ENCODE measurements around the gene MED25. TPM values are rescaled to one million over a fixed set of nuclear protein-coding genes. Genes with fewer than 3 reads are reported as not detected.
A peak's percentile ranks its signal among the peaks of the same experiment; 100 is the strongest.

Gene MED25
- total RNA-seq: 25.0 TPM

GRCh38 chr19:49817964-49818648 lies at the start of gene MED25:
Gene MED25 (plus strand): TSS chr19:49818289. CDS start chr19:49818342, 53 bp downstream.
- intact Hi-C loops (cut with DNase I): loop anchor here (5.0 kb wide), 1 partner anchor 44 kb away; no protein-coding TSS in a partner anchor
- Histone ChIP-seq H3K4me3 (peak within 1 kb of the TSS; percentile 61 to 85), H3K9me3 (no peaks in the 10 kb centered on the region), H3K36me3 (peaks cover 0 to 4% of the 10 kb centered on the region in 2 donors), H3K27ac (peak within 1 kb of the TSS; percentile 87), H3K27me3 (no peaks in the 10 kb centered on the region), H3K4me1 (peaks cover 28% of the 10 kb centered on the region)
- DNase-seq (ENCODE audit: extremely low spot score in 2 of 2): peak in 1 of 2 donors; percentile 92
- TF ChIP-seq POLR2AphosphoS5 (IDR thresholded peaks at IDR 0.05; ENCODE audit: insufficient read depth in 1 of 2, low read depth in 1 of 2) (peak; percentile 78 to 86), CTCF (IDR thresholded peaks at IDR 0.05) (peak in 2 of 3 experiments; percentile 46 to 54), POLR2A (IDR thresholded peaks at IDR 0.05) (peak; percentile 9 to 51)

DNA sequence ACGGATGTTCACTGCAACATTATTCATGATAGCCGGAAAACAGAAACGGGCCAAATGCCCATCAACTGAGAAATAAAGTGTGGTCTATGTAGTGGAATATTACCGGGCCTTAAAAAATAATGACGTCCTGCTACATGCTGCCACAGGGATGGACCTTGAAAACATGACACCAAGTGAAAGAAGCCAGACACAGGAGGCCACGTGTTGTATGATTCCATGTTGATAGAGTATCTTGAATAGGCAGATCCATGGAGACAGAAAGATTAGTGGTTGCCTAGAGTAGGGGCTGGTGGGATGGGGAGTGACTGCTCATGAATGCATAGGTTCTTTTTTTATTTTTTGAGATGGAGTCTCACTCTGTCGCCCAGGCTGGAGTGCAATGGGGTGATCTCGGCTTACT lies 47.6 kb upstream of the MED25 start:
- intact Hi-C loops (cut with DNase I): loop anchor here (10.0 kb wide), 1 partner anchor 74 kb away; no protein-coding TSS in a partner anchor
- TF ChIP-seq POLR2AphosphoS5 (IDR thresholded peaks at IDR 0.05; ENCODE audit: insufficient read depth in 1 of 2, low read depth in 1 of 2) (no peak), CTCF (IDR thresholded peaks at IDR 0.05) (no peak), POLR2A (IDR thresholded peaks at IDR 0.05) (no peak)
- Histone ChIP-seq H3K4me1 (peaks cover 50% of the 10 kb centered on the region), H3K27ac (no peak overlapping the region), H3K27me3 (no peaks in the 10 kb centered on the region), H3K4me3 (no peak overlapping the region), H3K36me3 (no peaks in the 10 kb centered on the region), H3K9me3 (no peaks in the 10 kb centered on the region)
- DNase-seq (ENCODE audit: extremely low spot score in 2 of 2): peak in 1 of 2 donors; percentile 67

GRCh38 chr19:49771674-49772139 lies 46.4 kb upstream of the MED25 start:
- H3K4me1 ChIP-seq: peaks cover 45% of the 10 kb centered on the region
- no peak overlapping the region for H3K27ac ChIP-seq
- H3K9me3 ChIP-seq: no peaks in the 10 kb centered on the region
- intact Hi-C loops (cut with DNase I): loop anchor here (10.0 kb wide), 1 partner anchor 73 kb away; no protein-coding TSS in a partner anchor
- H3K27me3 ChIP-seq: no peaks in the 10 kb centered on the region
- no peak overlapping the region for H3K4me3 ChIP-seq
- no peaks in the 10 kb centered on the region for H3K36me3 ChIP-seq
- TF ChIP-seq POLR2A (IDR thresholded peaks at IDR 0.05) (no peak), CTCF (IDR thresholded peaks at IDR 0.05) (no peak), POLR2AphosphoS5 (IDR thresholded peaks at IDR 0.05; ENCODE audit: insufficient read depth in 1 of 2, low read depth in 1 of 2) (no peak)
- DNase-seq (ENCODE audit: extremely low spot score in 2 of 2): no peak

GRCh38 chr19:49772850-49773432 lies 45.1 kb upstream of the MED25 start:
- H3K27ac ChIP-seq: no peak overlapping the region
- H3K4me1 ChIP-seq: peaks cover 39% of the 10 kb centered on the region
- no peaks in the 10 kb centered on the region for H3K36me3 ChIP-seq
- H3K9me3 ChIP-seq: no peaks in the 10 kb centered on the region
- H3K27me3 ChIP-seq: no peaks in the 10 kb centered on the region
- TF ChIP-seq CTCF (IDR thresholded peaks at IDR 0.05) (no peak), POLR2A (IDR thresholded peaks at IDR 0.05) (no peak), POLR2AphosphoS5 (IDR thresholded peaks at IDR 0.05; ENCODE audit: insufficient read depth in 1 of 2, low read depth in 1 of 2) (no peak)
- DNase-seq (ENCODE audit: extremely low spot score in 2 of 2): no peak
- intact Hi-C loops (cut with DNase I): loop anchor here (10.0 kb wide), 1 partner anchor 72 kb away; no protein-coding TSS in a partner anchor
- H3K4me3 ChIP-seq: no peak overlapping the region

Measured in vagina (tissue), 2 donors.